Activated CD8-positive, alpha-beta memory T cell treated with anti-CD3 and anti-CD28 coated beads for 1 hour (primary cell): ENCODE results near the gene CUX1.
"Not testable (repeated sequence)": the region's sequence is repeated elsewhere in the genome, so short reads cannot be mapped to it uniquely, and the experiment has no call there.

Source experiments
- DNase-seq, 2 donors: peaks; one replicate each; pipeline ENCODE4 v3.0.0-alpha.2; 2020; ENCODE audit warnings: low read depth in 1 of 2; ENCODE audit errors: extremely low read depth in 1 of 2

The CUX1 gene

GRCh38 chr7:101998906-101999240 lies 181.4 kb downstream of the CUX1 start:
- no peak for DNase-seq

GRCh38 chr7:101999393-101999792 lies 182.0 kb downstream of the CUX1 start:
- no peak for DNase-seq

GRCh38 chr7:102000123-102000522 lies 182.7 kb downstream of the CUX1 start:
- no peak for DNase-seq

- no peak for DNase-seq
These were observed 186.8 kb downstream of the CUX1 start for GRCh38 chr7:102004229-102004628.

GRCh38 chr7:102004848-102005247 lies 187.4 kb downstream of the CUX1 start:
- no peak for DNase-seq

- no peak for DNase-seq
These were observed 188.6 kb downstream of the CUX1 start for GRCh38 chr7:102005933-102006480.

- no peak for DNase-seq
These were observed 189.3 kb downstream of the CUX1 start for GRCh38 chr7:102006695-102007094.

- no peak for DNase-seq
These were observed 191.3 kb downstream of the CUX1 start for GRCh38 chr7:102008535-102009262.

- DNase-seq, result no peak
These were observed 192.2 kb downstream of the CUX1 start for GRCh38 chr7:102009628-102010027.

- not testable (repeated sequence) for DNase-seq
These were observed 194.8 kb downstream of the CUX1 start for GRCh38 chr7:102012112-102012830.

GRCh38 chr7:102012941-102013461 lies 195.6 kb downstream of the CUX1 start:
- DNase-seq, result no peak

GRCh38 chr7:102018876-102019275 lies 201.4 kb downstream of the CUX1 start:
- no peak for DNase-seq

GRCh38 chr7:102019461-102019860 lies 202.0 kb downstream of the CUX1 start:
- DNase-seq, result no peak

- no peak for DNase-seq
These were observed 204.6 kb downstream of the CUX1 start for GRCh38 chr7:102021841-102022618.

GRCh38 chr7:102024005-102024768 lies 206.8 kb downstream of the CUX1 start:
- DNase-seq, result no peak

GRCh38 chr7:102024769-102025391 lies 207.5 kb downstream of the CUX1 start:
- no peak for DNase-seq

GRCh38 chr7:102025777-102026176 lies 208.4 kb downstream of the CUX1 start:
- not testable (repeated sequence) for DNase-seq

GRCh38 chr7:102028206-102028826 lies 210.9 kb downstream of the CUX1 start:
- DNase-seq, result no peak

GRCh38 chr7:102029616-102030015 lies 212.2 kb downstream of the CUX1 start:
- no peak for DNase-seq

GRCh38 chr7:102030696-102031095 lies 213.3 kb downstream of the CUX1 start:
- no peak for DNase-seq
